ENCODE data around the gene FBXO28. TPM values are rescaled to one million over a fixed set of nuclear protein-coding genes. Genes with fewer than 3 reads are reported as not detected.

FBXO28 gene
- polyA plus RNA-seq, 1 of the 3 experiments (the other 2 are of a cell fraction): 8.1 TPM

DNA sequence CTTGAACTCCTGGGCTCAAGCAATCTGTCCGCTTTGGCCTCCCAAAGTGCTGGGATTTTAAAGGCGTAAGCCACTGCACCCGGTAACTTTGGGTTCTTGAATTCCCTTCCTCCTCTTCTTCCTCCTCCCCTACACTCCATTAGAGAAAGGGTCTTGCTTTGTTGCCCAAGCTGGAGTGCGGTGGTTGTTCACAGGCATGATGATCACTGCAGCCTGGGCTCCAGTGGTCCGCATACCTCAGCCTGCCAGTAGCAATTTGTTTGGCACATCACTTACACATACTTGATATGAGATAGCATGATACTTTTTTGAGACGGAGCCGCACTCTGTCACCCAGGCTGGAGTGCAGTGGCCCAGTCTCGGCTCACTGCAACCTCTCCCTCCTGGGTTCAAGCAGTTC lies 71.3 kb downstream of the FBXO28 start:
- Histone ChIP-seq H3K4me2 (peak overlapping the region; percentile 94), H3K4me3 (ENCODE audit: low read depth in 2 of 2, low read length in 1 of 2) (peak overlapping the region in 1 of 2 experiments; percentile 28; a peak in 1 of 4 replicates), H3K9ac (no peak overlapping the region), H3K27ac (ENCODE audit: low read depth in 2 of 2, low read length in 1 of 2) (0 out of 4 replicates have a peak overlapping the region, but pooled peaks of 1 of the 2 experiments have one; percentile 16), H2AFZ (ENCODE audit: low read depth) (no peak overlapping the region), H3K27me3 (ENCODE audit: insufficient read depth) (no peaks in the 10 kb centered on the region), H3K79me2 (ENCODE audit: insufficient read depth) (peaks cover 76% of the 10 kb centered on the region), H3K9me3 (no peaks in the 10 kb centered on the region), H3F3A (replicated peaks; ENCODE audit: insufficient read depth) (peaks cover 14% of the 10 kb centered on the region), H4K20me1 (ENCODE audit: insufficient read depth) (peaks cover 42% of the 10 kb centered on the region), H3K9me2 (no peaks in the 10 kb centered on the region), H3K36me3 (replicated peaks in 1 of 2; ENCODE audit: control insufficient read depth in 1 of 2, insufficient read depth in 2 of 2, low read length in 1 of 2) (peaks cover 5 to 32% of the 10 kb centered on the region in 2 experiments), H3K4me1 (ENCODE audit: control insufficient read depth in 1 of 2, insufficient read depth in 2 of 2, low read depth in 1 of 2, low read length in 1 of 2) (peaks cover 5 to 17% of the 10 kb centered on the region in 2 experiments; a peak in 2 of 4 replicates)
- 97% methylated on average over 8 of the region's 8 CpGs for WGBS (ENCODE audit: low lambda C conversion rate)
- ChIA-PET CTCF (interaction anchor here (1.4 kb wide), 1 partner anchor 16 kb away, joined by 3 read pairs; no protein-coding TSS in a partner anchor), POLR2A (interaction anchor here (1.8 kb wide), 1 partner anchor 29 kb away, joined by 4 read pairs; no protein-coding TSS in a partner anchor)
- no peak for DNase-seq
- no peak for TF ChIP-seq MXI1 (IDR thresholded peaks at IDR 0.05; ENCODE audit: low read depth, low read length)
- TF ChIP-seq, protein P1, sequence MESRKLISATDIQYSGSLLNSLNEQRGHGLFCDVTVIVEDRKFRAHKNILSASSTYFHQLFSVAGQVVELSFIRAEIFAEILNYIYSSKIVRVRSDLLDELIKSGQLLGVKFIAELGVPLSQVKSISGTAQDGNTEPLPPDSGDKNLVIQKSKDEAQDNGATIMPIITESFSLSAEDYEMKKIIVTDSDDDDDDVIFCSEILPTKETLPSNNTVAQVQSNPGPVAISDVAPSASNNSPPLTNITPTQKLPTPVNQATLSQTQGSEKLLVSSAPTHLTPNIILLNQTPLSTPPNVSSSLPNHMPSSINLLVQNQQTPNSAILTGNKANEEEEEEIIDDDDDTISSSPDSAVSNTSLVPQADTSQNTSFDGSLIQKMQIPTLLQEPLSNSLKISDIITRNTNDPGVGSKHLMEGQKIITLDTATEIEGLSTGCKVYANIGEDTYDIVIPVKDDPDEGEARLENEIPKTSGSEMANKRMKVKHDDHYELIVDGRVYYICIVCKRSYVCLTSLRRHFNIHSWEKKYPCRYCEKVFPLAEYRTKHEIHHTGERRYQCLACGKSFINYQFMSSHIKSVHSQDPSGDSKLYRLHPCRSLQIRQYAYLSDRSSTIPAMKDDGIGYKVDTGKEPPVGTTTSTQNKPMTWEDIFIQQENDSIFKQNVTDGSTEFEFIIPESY (IDR thresholded peaks at IDR 0.05; ENCODE audit: borderline replicate concordance, low read depth): no peak
- no peak for TF ChIP-seq IRF3 (IDR thresholded peaks at IDR 0.05; ENCODE audit: low read depth, low read length)

DNA sequence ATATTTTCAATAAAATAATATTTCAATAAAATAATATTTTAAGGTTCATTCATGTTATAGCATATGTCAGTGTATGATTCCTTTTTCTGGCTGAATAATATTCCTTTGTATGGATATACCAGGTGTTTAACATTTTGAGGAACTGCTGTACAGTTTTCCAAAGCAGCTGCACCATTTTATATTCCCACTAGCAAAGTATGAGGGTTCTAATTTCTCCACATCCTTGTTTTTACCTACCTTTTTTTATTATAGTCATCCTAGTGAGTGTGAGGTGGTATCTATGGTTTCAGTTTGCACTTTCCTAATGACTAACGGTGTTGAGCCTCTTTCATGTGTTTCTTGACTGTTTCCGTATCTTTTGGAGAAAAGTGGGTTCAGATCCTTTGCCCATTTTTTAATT lies 74.4 kb downstream of the FBXO28 start:
- peaks cover 14% of the 10 kb centered on the region for H3F3A ChIP-seq (replicated peaks; ENCODE audit: insufficient read depth)
- H3K4me3 ChIP-seq (ENCODE audit: low read depth in 2 of 2, low read length in 1 of 2): no peak overlapping the region
- H3K9me3 ChIP-seq: no peaks in the 10 kb centered on the region
- H3K27ac ChIP-seq (ENCODE audit: low read depth in 2 of 2, low read length in 1 of 2): no peak overlapping the region
- H3K9ac ChIP-seq: no peak overlapping the region
- no peak overlapping the region for H2AFZ ChIP-seq (ENCODE audit: low read depth)
- no peaks in the 10 kb centered on the region for H3K9me2 ChIP-seq
- WGBS (ENCODE audit: low lambda C conversion rate): 93% methylated on average over 2 of the region's 2 CpGs
- POLR2A ChIA-PET: no interaction called here
- H3K4me1 ChIP-seq (ENCODE audit: control insufficient read depth in 1 of 2, insufficient read depth in 2 of 2, low read depth in 1 of 2, low read length in 1 of 2): peaks cover 3 to 17% of the 10 kb centered on the region in 2 experiments; a peak in 2 of 4 replicates
- peaks cover 96% of the 10 kb centered on the region for H3K79me2 ChIP-seq (ENCODE audit: insufficient read depth)
- TF ChIP-seq RFX5 (IDR thresholded peaks at IDR 0.05; ENCODE audit: low read length): no peak
- TF ChIP-seq REST (IDR thresholded peaks at IDR 0.05; ENCODE audit: low read depth, low read length): no peak
- no peak for TF ChIP-seq RXRA (IDR thresholded peaks at IDR 0.05; ENCODE audit: borderline replicate concordance, low read depth)
- no peak for TF ChIP-seq SMC3 (IDR thresholded peaks at IDR 0.05; ENCODE audit: low read depth, low read length)
- TF ChIP-seq POLR2AphosphoS5 (IDR thresholded peaks at IDR 0.05; ENCODE audit: low read depth, low read length): no peak
- no peak for TF ChIP-seq FOXM1 (IDR thresholded peaks at IDR 0.05; ENCODE audit: low read depth)
- TF ChIP-seq TAF1 (IDR thresholded peaks at IDR 0.05; ENCODE audit: borderline replicate concordance, low read depth, low read length): no peak
- TF ChIP-seq, protein P2, sequence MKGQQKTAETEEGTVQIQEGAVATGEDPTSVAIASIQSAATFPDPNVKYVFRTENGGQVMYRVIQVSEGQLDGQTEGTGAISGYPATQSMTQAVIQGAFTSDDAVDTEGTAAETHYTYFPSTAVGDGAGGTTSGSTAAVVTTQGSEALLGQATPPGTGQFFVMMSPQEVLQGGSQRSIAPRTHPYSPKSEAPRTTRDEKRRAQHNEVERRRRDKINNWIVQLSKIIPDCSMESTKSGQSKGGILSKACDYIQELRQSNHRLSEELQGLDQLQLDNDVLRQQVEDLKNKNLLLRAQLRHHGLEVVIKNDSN (IDR thresholded peaks at IDR 0.05; ENCODE audit: borderline replicate concordance, low read depth): no peak
- no peak for TF ChIP-seq EP300 (IDR thresholded peaks at IDR 0.05; ENCODE audit: borderline replicate concordance in 1 of 2, low read depth in 1 of 2, low read length in 1 of 2)
- no peaks in the 10 kb centered on the region for H3K27me3 ChIP-seq (ENCODE audit: insufficient read depth)
- no peak for DNase-seq
- H4K20me1 ChIP-seq (ENCODE audit: insufficient read depth): peaks cover 47% of the 10 kb centered on the region
- CTCF ChIA-PET: no interaction called here
- no peak overlapping the region for H3K4me2 ChIP-seq
- peaks cover 15 to 49% of the 10 kb centered on the region in 2 experiments for H3K36me3 ChIP-seq (replicated peaks in 1 of 2; ENCODE audit: control insufficient read depth in 1 of 2, insufficient read depth in 2 of 2, low read length in 1 of 2)

Data from SK-N-SH (cell line).